Chondrocyte (in vitro differentiated cells): Measurements from ENCODE around the gene TPX2. TPM values are rescaled to one million over a fixed set of nuclear protein-coding genes. Genes with fewer than 3 reads are reported as not detected.
A peak's percentile ranks its signal among the peaks of the same experiment; 100 is the strongest.

ENCODE experiments used
- DNase-seq: peaks from one replicate; pipeline ENCODE4 v3.0.0; 2021; ENCODE audit warnings: mixed read lengths, low spot score
- H3K27ac Mint-ChIP-seq: one replicate; pipeline ENCODE4 v1.8.0; 2021; ENCODE audit warnings: mild to moderate bottlenecking, moderate library complexity, mixed read lengths; ENCODE audit not compliant: unreplicated experiment
- H3K27me3 Mint-ChIP-seq: 2 replicates; pipeline ENCODE4 v1.8.0; 2021; ENCODE audit warnings: low read depth, mixed read lengths
- H3K36me3 Mint-ChIP-seq: 2 replicates; pipeline ENCODE4 v1.8.0; 2021; ENCODE audit warnings: low read depth, mixed read lengths
- H3K4me1 Mint-ChIP-seq: 2 replicates; pipeline ENCODE4 v1.8.0; 2021; ENCODE audit warnings: low read depth, mild to moderate bottlenecking, mixed read lengths
- H3K4me3 Mint-ChIP-seq: one replicate; pipeline ENCODE4 v1.8.0; 2021; ENCODE audit warnings: mild to moderate bottlenecking, moderate library complexity, mixed read lengths; ENCODE audit not compliant: unreplicated experiment
- H3K9me3 Mint-ChIP-seq: 2 replicates; pipeline ENCODE4 v1.8.0; 2021; ENCODE audit warnings: low read depth, mixed read lengths
- total RNA-seq: library from RNA; stranded (reverse); gene quantifications from 3 replicates; pipeline ENCODE4 v1.2.1, GENCODE V29; 2021
- TF ChIP-seq, protein P1 (sequence below): fragments of 200-600 bp; sonication (generic); IDR thresholded peaks from 2 replicates; pipeline ENCODE4 v1.5.0; 2021; ENCODE audit warnings: antibody characterized with exemption, mild to moderate bottlenecking, moderate library complexity

TPX2 gene
- total RNA-seq, 1 donor from 2014 or later: 49.6 TPM

DNA sequence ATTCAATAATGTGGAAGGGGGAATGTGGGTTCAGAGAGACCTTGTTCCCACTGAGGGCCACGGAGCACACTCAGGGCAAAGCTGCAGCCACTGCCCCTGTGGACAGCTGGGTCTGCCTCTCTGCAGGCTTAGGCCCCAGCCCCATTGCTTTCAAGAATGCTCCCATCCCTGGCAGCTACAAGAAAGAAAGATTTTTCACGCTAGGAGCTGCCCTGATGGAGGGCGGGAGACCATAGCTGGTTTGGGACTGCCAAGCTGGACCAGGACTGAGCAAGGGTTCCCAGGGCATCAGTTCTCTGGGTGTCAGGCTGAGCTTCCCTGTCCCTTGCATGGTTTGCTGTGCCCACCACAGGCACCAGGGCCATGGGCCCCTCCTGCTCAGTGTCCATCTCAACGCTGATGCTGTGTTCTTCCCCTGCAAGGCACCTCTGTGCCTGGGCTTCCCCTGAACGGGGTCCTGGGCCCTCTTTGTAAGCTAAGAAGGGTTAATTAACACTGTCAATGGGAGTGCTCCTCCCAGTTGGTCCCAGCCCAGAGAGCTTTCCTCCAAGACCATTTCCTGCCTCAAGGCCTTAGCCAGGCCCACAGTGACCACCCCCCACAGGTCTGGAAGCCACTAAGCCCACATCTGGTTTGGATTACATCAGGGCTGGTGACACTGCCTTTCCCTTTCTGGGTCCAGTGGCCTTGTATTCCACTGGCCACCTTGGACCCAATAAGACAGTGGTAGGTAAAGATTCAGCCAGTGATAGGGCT lies 97.9 kb downstream of the TPX2 start:
- TF ChIP-seq, protein P1, sequence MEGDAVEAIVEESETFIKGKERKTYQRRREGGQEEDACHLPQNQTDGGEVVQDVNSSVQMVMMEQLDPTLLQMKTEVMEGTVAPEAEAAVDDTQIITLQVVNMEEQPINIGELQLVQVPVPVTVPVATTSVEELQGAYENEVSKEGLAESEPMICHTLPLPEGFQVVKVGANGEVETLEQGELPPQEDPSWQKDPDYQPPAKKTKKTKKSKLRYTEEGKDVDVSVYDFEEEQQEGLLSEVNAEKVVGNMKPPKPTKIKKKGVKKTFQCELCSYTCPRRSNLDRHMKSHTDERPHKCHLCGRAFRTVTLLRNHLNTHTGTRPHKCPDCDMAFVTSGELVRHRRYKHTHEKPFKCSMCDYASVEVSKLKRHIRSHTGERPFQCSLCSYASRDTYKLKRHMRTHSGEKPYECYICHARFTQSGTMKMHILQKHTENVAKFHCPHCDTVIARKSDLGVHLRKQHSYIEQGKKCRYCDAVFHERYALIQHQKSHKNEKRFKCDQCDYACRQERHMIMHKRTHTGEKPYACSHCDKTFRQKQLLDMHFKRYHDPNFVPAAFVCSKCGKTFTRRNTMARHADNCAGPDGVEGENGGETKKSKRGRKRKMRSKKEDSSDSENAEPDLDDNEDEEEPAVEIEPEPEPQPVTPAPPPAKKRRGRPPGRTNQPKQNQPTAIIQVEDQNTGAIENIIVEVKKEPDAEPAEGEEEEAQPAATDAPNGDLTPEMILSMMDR: no peak
- DNase-seq: no peak
- peak overlapping the region; percentile 86 for H3K27ac Mint-ChIP-seq
- no peaks in the 10 kb centered on the region for H3K9me3 Mint-ChIP-seq
- no peak overlapping the region for H3K4me3 Mint-ChIP-seq
- H3K27me3 Mint-ChIP-seq: no peaks in the 10 kb centered on the region
- no peaks in the 10 kb centered on the region for H3K36me3 Mint-ChIP-seq
- H3K4me1 Mint-ChIP-seq: peaks cover 32% of the 10 kb centered on the region

DNA sequence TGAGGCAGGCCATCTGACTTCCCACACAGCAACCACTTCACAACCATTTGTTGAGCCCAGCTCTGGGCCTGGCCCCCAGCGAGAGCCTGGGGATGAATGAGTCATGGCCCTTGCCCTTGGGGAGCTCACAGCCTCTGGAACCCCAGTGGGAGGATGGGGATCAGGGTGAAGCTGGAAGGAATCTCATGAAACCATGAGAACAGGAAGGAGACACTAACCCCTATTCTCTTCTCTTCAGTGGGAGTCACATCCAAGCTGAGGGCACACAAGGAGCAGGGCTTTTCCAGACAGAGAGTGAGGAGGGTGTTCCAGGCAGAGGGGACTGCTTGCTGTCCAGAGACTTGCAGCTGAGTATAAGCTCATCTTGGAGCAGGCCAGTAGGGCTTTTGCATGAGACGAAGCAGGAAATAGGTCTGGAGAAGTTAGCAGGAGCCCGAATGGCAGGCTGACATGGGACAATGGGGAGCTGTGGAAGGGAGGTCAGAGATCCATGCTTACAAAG lies 98.9 kb downstream of the TPX2 start:
- Mint-ChIP-seq H3K4me1 (peaks cover 38% of the 10 kb centered on the region), H3K27ac (no peak overlapping the region), H3K9me3 (no peaks in the 10 kb centered on the region), H3K4me3 (no peak overlapping the region), H3K36me3 (no peaks in the 10 kb centered on the region), H3K27me3 (no peaks in the 10 kb centered on the region)
- TF ChIP-seq, protein P1: no peak
- DNase-seq: no peak

DNA sequence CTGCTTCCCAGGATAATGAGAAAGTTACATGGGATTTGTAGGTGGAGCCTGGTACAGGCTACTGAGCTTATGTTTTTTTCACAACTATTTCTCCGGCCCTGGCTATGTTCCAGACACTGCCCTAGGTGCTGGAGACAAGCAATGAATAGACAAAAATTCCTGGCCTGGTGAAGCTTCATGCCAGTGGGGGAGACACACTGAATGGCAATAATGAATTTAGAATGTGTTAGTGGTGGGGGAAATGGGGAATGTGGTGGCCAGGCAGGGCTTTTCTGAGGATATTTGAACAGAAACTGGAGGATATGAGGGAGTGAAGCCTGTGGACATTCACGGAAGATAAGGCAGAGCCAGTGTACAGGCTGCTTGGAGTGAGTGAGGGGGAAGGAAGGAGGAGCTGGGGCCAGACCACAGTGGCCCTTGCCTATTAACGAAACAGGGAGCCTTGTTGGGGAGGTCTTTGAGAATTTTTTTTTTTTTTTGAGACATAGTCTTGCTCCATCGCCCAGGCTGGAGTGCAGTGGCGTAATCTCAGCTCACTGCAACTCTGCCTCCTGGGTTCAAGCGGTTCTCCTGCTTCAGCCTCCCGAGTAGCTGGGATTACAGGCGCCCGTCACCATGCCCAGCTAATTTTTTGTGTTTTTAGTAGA lies 99.7 kb downstream of the TPX2 start:
- no peak overlapping the region for H3K4me3 Mint-ChIP-seq
- no peaks in the 10 kb centered on the region for H3K27me3 Mint-ChIP-seq
- peaks cover 2% of the 10 kb centered on the region for H3K36me3 Mint-ChIP-seq
- peaks cover 38% of the 10 kb centered on the region for H3K4me1 Mint-ChIP-seq
- DNase-seq: no peak
- no peak overlapping the region for H3K27ac Mint-ChIP-seq
- TF ChIP-seq, protein P1: no peak
- H3K9me3 Mint-ChIP-seq: no peaks in the 10 kb centered on the region

DNA sequence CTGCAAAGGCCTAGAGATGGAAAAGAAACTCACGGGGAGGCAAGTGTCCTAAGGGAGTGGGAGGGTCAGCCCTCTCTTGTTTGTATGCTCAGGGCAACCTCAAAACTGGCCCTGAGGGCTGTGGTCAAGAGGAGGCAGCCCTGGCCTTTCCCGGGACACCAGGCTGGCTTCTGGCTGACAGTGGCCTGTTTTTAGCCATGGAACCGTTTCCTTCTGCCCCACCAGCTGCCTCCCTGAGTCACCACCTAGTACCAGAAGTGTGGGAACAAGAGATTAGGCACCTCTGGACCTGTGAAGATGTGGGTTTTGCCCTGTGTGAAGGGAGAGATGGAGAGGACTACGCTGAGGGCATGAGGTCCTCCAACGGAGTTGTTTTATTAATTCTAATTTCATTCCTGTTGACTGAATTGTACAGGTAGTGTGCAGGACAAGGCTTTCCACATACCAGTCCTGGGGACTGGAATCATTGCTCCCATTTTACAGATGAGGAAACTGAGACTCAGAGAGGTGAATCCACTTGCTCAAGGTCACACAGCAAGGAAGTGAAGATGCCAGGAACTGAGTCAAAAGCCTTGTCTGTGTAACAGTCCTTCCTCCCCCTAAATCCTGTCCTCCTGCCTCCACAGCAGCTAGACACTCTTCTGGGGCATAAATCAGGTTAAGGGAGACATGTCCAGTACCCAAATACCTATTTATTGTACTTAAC lies 100.8 kb downstream of the TPX2 start:
- Mint-ChIP-seq H3K4me1 (peaks cover 38% of the 10 kb centered on the region), H3K4me3 (no peak overlapping the region), H3K9me3 (no peaks in the 10 kb centered on the region), H3K36me3 (peaks cover 2% of the 10 kb centered on the region), H3K27ac (no peak overlapping the region), H3K27me3 (no peaks in the 10 kb centered on the region)
- DNase-seq: no peak
- TF ChIP-seq, protein P1: no peak
